OCI-LY7 (cell line): ENCODE measurements around the gene GPD1. TPM values are rescaled to one million over a fixed set of nuclear protein-coding genes. Genes with fewer than 3 reads are reported as not detected.
A peak's percentile ranks its signal among the peaks of the same experiment; 100 is the strongest.

Experiments
- BruUV-seq: library from RNA; stranded (reverse); fragments of 400-500 nt; replicated peaks from 2 replicates; lab custom pipeline; 2021; lab: Mats Ljungman, UMichigan
- CTCF ChIA-PET: fragments of 300-600 bp; sonication (Branson Sonifier 250); formaldehyde crosslinking; loops from one replicate; lab custom pipeline; 2022; ENCODE audit warnings: antibody characterized with exemption; ENCODE audit not compliant: unreplicated experiment; lab: Charles Lee
- POLR2A ChIA-PET: fragments of 300-600 bp; sonication (Branson Sonifier 250); formaldehyde crosslinking; loops from one replicate; lab custom pipeline; 2022; ENCODE audit warnings: antibody characterized with exemption; lab: Charles Lee
- DNase-seq: peaks from one replicate; pipeline ENCODE4 v3.0.0-alpha.2; 2015; ENCODE audit warnings: low spot score
- H2AFZ ChIP-seq: fragments of 200-600 bp; sonication (generic), shearing (Covaris generic); 2 replicates; pipeline ENCODE4 v1.6.1; 2014; ENCODE audit warnings: mild to moderate bottlenecking, antibody characterized with exemption, low read length, moderate library complexity
- H3K27ac ChIP-seq: fragments of 200-600 bp; sonication (generic); 2 replicates; pipeline ENCODE4 v1.5.1; 2014; ENCODE audit warnings: mixed run types, low read depth, mild to moderate bottlenecking, moderate library complexity, low read length, inconsistent platforms; ENCODE audit not compliant: poor library complexity, severe bottlenecking
- H3K36me3 ChIP-seq: fragments of 200-600 bp; sonication (generic); 2 replicates; pipeline ENCODE4 v1.6.1; 2014; ENCODE audit warnings: mild to moderate bottlenecking, antibody characterized with exemption, low read length, moderate library complexity, mixed read lengths; ENCODE audit not compliant: insufficient read depth
- H3K4me1 ChIP-seq: fragments of 200-600 bp; sonication (generic); 2 replicates; pipeline ENCODE4 v1.5.1; 2014; ENCODE audit warnings: mild to moderate bottlenecking, low read length; ENCODE audit not compliant: insufficient read depth, poor library complexity, severe bottlenecking
- H3K4me2 ChIP-seq: fragments of 200-600 bp; sonication (generic); 2 replicates; pipeline ENCODE4 v1.6.1; 2014; ENCODE audit warnings: mild to moderate bottlenecking, low read length
- H3K4me3 ChIP-seq: fragments of 200-600 bp; sonication (generic); 2 replicates; pipeline ENCODE4 v1.5.1; 2014; ENCODE audit warnings: mild to moderate bottlenecking, low read depth, low read length; ENCODE audit not compliant: poor library complexity, severe bottlenecking
- H3K79me2 ChIP-seq: fragments of 200-600 bp; sonication (generic); 2 replicates; pipeline ENCODE4 v1.6.1; 2016; ENCODE audit warnings: low read depth, mild to moderate bottlenecking, low read length, moderate library complexity, mixed read lengths; ENCODE audit not compliant: insufficient read depth
- H3K9me2 ChIP-seq: fragments of 200-600 bp; sonication (generic); 2 replicates; pipeline ENCODE4 v1.6.1; 2016; ENCODE audit warnings: mild to moderate bottlenecking, low read length, mixed read lengths; ENCODE audit not compliant: insufficient read depth
- H3K9me3 ChIP-seq: fragments of 200-600 bp; sonication (generic); 2 replicates; pipeline ENCODE4 v1.6.1; 2014; ENCODE audit warnings: mild to moderate bottlenecking, mixed run types, low read length, mixed read lengths
- H4K20me1 ChIP-seq: fragments of 200-600 bp; sonication (generic); 2 replicates; pipeline ENCODE4 v1.6.1; 2014; ENCODE audit warnings: mild to moderate bottlenecking, antibody characterized with exemption, low read length, moderate library complexity, mixed read lengths; ENCODE audit not compliant: insufficient read depth
- CTCF ChIP-seq: fragments of 200-600 bp; sonication (generic); conservative IDR thresholded peaks from 2 replicates; pipeline ENCODE4 v1.5.1; 2014; ENCODE audit warnings: mild to moderate bottlenecking, antibody characterized with exemption, low read length, moderate library complexity, mixed read lengths
- EZH2phosphoT487 ChIP-seq: fragments of 200-600 bp; sonication (generic); IDR thresholded peaks from 2 replicates; pipeline ENCODE4 v1.6.1; 2018; ENCODE audit warnings: low read depth, borderline replicate concordance, mild to moderate bottlenecking, mixed run types, antibody characterized with exemption, low read length, moderate library complexity, mixed read lengths
- intact Hi-C: fragments of 100-400 bp; cut with micrococcal nuclease; formaldehyde crosslinking; loops from one replicate; pipeline ENCODE4 v1.10.0; 2022; ENCODE audit not compliant: unreplicated experiment
- total RNA-seq, 2 experiments: library from RNA; depleted of rRNA in 1 of 2; stranded (reverse); fragments of >200 nt in 1 of 2; shearing (Covaris generic) in 1 of 2; gene quantifications; 2 replicates each; pipeline ENCODE4 v1.2.3, GENCODE V29; 2014 to 2022

Gene GPD1
- total RNA-seq, 2 experiments from 2014 or later, result 0.47 to 1.2 TPM

- H3K4me2 ChIP-seq, result no peak overlapping the region
- CTCF ChIA-PET, result interaction anchor here (0.7 to 1.2 kb wide), 3 partner anchors 9 to 36 kb away, joined by 3 to 7 read pairs (median 4); partner anchors contain the start of gene SMARCD1
- POLR2A ChIA-PET, result interaction anchor here (0.8 kb wide), 1 partner anchor 69 kb away, joined by 3 read pairs; no protein-coding TSS in a partner anchor
Observed at GRCh38 chr12:50074936-50075807, 28.6 kb upstream of the GPD1 start.

GRCh38 chr12:50075808-50076170, 28.0 kb upstream of the GPD1 start:
- H3K4me2 ChIP-seq, result no peak overlapping the region
- intact Hi-C loops, result loop anchor here (1.0 to 2.0 kb wide), 4 partner anchors 35 to 239 kb away; no protein-coding TSS in a partner anchor
- no peaks in the 10 kb centered on the region for H3K9me2 ChIP-seq
- TF ChIP-seq EZH2phosphoT487 (no peak), CTCF (no peak)
- no peaks in the 10 kb centered on the region for H3K36me3 ChIP-seq
- H3K27ac ChIP-seq, result no peak overlapping the region
- H3K4me1 ChIP-seq, result peaks cover 3% of the 10 kb centered on the region
- no peaks in the 10 kb centered on the region for H4K20me1 ChIP-seq
- ChIA-PET CTCF (interaction anchor here (0.6 kb wide), 1 partner anchor 1992 kb away, joined by 3 read pairs; no protein-coding TSS in a partner anchor), POLR2A (interaction anchor here (0.6 to 0.8 kb wide), 2 partner anchors 69 to 92 kb away, joined by 3 to 4 read pairs; partner anchors contain the start of gene CERS5)
- 0 out of 2 replicates have a peak overlapping the region, but pooled peaks have one; percentile 42 for H2AFZ ChIP-seq
- BruUV-seq, result no TSS peak
- no peaks in the 10 kb centered on the region for H3K79me2 ChIP-seq
- DNase-seq, result no peak
- no peaks in the 10 kb centered on the region for H3K9me3 ChIP-seq
- H3K4me3 ChIP-seq, result no peak overlapping the region

More at GRCh38 chr12:50074936-50075807, 28.6 kb upstream of the GPD1 start:
- Histone ChIP-seq H4K20me1 (no peaks in the 10 kb centered on the region), H3K9me2 (no peaks in the 10 kb centered on the region), H3K79me2 (no peaks in the 10 kb centered on the region), H3K27ac (no peak overlapping the region), H3K9me3 (no peaks in the 10 kb centered on the region), H3K4me3 (no peak overlapping the region), H3K36me3 (no peaks in the 10 kb centered on the region), H2AFZ (0 out of 2 replicates have a peak overlapping the region, but pooled peaks have one; percentile 42), H3K4me1 (peaks cover 9% of the 10 kb centered on the region)
- no peak for TF ChIP-seq EZH2phosphoT487
- TF ChIP-seq CTCF, result peak; percentile 92
- peak; percentile 83 for DNase-seq
- no TSS peak for BruUV-seq
- intact Hi-C loops, result loop anchor here (1.0 to 5.0 kb wide), 5 partner anchors 36 to 239 kb away; no protein-coding TSS in a partner anchor
